ENCODE results near the gene C1orf141. TPM values are rescaled to one million over a fixed set of nuclear protein-coding genes. Genes with fewer than 3 reads are reported as not detected.

Gene C1orf141
- total RNA-seq, 4 donors from 2014 or later = not detected

DNA sequence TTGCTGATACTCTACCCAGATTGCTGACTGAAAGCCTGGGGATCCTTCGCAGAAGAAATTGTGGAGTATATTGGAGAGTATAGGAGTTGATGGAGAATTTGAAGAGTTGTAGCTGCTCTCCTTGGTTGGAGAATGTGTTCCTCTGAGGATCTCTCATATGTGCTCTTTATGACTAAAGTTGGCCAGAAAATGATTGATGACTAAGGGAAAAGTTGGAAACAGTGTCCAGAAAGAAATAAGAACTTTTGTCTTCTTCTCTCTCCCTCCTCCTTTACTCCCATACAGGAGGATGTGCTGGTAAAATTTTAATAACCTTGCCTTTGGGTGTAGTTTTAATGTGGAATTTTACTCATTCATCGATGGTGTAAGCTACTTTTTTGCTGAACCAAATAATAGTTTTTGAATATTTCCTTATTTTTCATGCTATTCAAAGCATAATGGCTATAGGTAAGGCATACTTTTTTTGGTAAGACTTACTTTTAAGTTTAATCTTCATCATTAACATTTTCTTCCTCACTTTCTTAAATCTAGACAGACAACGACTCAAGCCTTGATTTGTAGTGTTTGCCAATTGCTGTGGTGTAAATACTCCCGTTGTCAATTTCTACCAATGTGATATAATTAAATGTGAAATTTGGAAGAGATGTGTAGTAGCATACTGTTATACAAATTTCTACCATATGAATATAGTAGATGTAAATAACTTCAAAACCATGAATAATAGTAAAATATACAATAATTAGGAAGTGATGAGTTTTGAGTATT lies 13.7 kb downstream of the C1orf141 start:
- no peak for DNase-seq

DNA sequence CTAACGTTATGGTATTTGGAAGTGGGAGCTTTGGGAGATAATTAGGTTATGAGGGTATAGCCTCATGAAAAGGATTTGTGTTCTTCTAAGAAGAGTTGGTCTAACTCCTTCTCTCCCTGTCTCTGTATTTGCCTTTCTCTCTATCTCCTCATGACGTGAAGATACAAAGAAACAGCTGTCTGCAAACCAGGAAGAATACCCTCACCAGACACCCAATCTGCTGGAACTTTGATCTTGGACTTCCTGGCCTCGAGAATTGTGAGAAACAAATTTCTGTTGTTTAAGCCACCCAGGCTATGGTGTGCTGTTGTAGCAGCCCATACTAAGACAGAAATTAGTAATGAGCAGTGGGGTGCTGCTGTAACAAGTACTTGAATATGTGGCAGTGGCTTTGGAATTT lies 16.1 kb downstream of the C1orf141 start:
- no peaks in the 10 kb centered on the region for H3K9me3 ChIP-seq
- no peaks in the 10 kb centered on the region for H3K36me3 ChIP-seq
- no peaks in the 10 kb centered on the region for H3K4me1 ChIP-seq
- no peak overlapping the region for H3K4me3 ChIP-seq
- TF ChIP-seq, protein P1, sequence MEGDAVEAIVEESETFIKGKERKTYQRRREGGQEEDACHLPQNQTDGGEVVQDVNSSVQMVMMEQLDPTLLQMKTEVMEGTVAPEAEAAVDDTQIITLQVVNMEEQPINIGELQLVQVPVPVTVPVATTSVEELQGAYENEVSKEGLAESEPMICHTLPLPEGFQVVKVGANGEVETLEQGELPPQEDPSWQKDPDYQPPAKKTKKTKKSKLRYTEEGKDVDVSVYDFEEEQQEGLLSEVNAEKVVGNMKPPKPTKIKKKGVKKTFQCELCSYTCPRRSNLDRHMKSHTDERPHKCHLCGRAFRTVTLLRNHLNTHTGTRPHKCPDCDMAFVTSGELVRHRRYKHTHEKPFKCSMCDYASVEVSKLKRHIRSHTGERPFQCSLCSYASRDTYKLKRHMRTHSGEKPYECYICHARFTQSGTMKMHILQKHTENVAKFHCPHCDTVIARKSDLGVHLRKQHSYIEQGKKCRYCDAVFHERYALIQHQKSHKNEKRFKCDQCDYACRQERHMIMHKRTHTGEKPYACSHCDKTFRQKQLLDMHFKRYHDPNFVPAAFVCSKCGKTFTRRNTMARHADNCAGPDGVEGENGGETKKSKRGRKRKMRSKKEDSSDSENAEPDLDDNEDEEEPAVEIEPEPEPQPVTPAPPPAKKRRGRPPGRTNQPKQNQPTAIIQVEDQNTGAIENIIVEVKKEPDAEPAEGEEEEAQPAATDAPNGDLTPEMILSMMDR (IDR thresholded peaks at IDR 0.05) = no peak
- no peak overlapping the region for H3K27ac ChIP-seq
- DNase-seq = no peak
- no peaks in the 10 kb centered on the region for H3K27me3 ChIP-seq

More for the DNA sequence above, 13.7 kb downstream of the C1orf141 start:
- no peak overlapping the region for H3K27ac ChIP-seq
- no peak overlapping the region for H3K4me3 ChIP-seq
- TF ChIP-seq POLR2A (IDR thresholded peaks at IDR 0.05) = no peak
- H3K4me1 ChIP-seq = no peaks in the 10 kb centered on the region
- no peaks in the 10 kb centered on the region for H3K27me3 ChIP-seq
- H3K9me3 ChIP-seq = no peaks in the 10 kb centered on the region
- H3K36me3 ChIP-seq = no peaks in the 10 kb centered on the region

DNA sequence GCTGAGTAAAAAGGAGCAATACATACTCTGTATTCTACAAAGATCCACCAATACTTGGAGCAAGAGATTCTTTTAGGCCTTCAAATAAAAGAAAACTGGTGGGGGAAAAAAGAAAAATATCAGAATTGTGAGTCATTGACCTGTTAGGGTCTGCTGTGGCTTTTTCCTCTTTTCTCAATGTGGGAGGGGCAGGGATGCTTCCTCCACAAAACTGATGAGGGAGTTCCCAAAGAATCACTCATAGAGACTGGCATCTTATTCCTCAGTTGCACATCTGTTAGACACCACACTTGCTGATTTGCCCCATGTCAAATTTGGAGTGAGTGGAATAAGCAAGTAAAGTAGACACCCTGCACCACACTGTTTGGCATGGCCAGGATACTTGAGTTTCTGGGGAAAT lies 16.6 kb downstream of the C1orf141 start:
- no peak overlapping the region for H3K4me3 ChIP-seq
- H3K27me3 ChIP-seq = no peaks in the 10 kb centered on the region
- H3K36me3 ChIP-seq = no peaks in the 10 kb centered on the region
- no peaks in the 10 kb centered on the region for H3K9me3 ChIP-seq
- H3K4me1 ChIP-seq = no peaks in the 10 kb centered on the region
- TF ChIP-seq, protein P1 (IDR thresholded peaks at IDR 0.05) = no peak
- H3K27ac ChIP-seq = no peak overlapping the region
- DNase-seq = no peak

DNA sequence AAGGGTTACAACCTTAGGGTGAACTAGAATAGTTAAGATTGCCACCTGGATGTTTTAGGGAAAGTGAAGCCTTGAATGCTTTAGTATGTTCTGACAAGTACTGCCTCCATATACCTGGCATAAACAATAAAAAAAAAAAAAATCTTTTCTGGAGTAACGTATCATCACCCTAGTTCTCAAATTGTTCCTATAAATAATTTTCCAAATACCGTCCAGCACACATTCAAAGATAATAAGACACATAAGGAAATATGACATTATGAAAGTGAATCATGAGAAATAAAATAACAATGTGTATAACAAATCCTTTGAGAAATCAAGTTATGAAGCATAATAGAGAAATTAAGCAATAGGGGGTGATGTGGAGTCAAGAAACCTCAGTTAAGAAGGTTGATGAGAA lies 20.6 kb downstream of the C1orf141 start:
- Histone ChIP-seq H3K36me3 (no peaks in the 10 kb centered on the region), H3K27me3 (no peaks in the 10 kb centered on the region), H3K4me1 (no peaks in the 10 kb centered on the region), H3K4me3 (no peak overlapping the region), H3K27ac (no peak overlapping the region), H3K9me3 (no peaks in the 10 kb centered on the region)
- no peak for DNase-seq
- TF ChIP-seq POLR2A (IDR thresholded peaks at IDR 0.05) = no peak
- TF ChIP-seq, protein P1 (IDR thresholded peaks at IDR 0.05) = no peak

DNA sequence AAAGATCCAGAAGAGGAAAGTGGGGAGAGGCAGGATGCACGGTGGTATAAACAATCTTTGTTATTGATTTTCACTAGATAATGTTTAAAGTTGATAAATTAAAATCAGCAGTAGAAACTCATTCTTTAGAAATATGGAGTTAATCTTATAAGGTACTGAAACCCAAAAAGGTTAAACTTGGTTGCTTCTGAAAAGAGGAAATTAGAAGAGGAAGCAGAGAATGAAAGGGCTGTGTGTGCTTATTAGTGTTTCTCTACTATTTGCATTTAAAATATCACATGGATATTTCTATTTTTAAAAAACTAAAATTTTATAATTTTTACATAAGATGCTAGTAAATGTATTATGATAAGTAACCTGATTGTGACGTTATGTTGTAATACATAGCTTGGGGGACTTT lies 24.4 kb downstream of the C1orf141 start:
- Histone ChIP-seq H3K27ac (no peak overlapping the region), H3K36me3 (no peaks in the 10 kb centered on the region), H3K4me3 (no peak overlapping the region), H3K9me3 (no peaks in the 10 kb centered on the region), H3K4me1 (no peaks in the 10 kb centered on the region), H3K27me3 (no peaks in the 10 kb centered on the region)
- TF ChIP-seq POLR2A (IDR thresholded peaks at IDR 0.05) = no peak
- TF ChIP-seq, protein P1 (IDR thresholded peaks at IDR 0.05) = no peak
- DNase-seq = no peak

DNA sequence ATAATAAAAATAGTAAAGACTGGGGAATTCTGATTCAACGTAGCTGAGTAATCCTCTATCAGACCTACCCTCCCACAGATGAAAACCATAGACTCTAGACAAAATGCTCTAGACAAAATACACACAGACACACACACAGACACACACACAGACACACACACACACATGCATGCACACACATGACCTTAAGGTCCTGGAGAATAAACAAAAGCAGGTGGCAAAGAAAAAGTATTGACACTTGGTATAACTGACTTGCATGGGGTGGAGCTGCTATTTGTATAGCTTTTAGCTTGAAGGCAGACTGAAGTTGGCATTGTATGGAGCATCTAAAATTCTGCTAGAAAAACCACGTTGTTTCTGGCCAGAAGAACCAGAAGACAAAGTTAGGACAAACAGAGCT lies 29.3 kb downstream of the C1orf141 start:
- no peak for DNase-seq
- no peaks in the 10 kb centered on the region for H3K36me3 ChIP-seq
- no peaks in the 10 kb centered on the region for H3K9me3 ChIP-seq
- H3K4me1 ChIP-seq = no peaks in the 10 kb centered on the region
- H3K27ac ChIP-seq = no peak overlapping the region
- TF ChIP-seq, protein P1 (IDR thresholded peaks at IDR 0.05) = no peak
- no peak for TF ChIP-seq POLR2A (IDR thresholded peaks at IDR 0.05)
- H3K27me3 ChIP-seq = no peaks in the 10 kb centered on the region
- H3K4me3 ChIP-seq = no peak overlapping the region
